Stimulated activated CD4-positive, alpha-beta T cell treated with anti-CD3 and anti-CD28 coated beads, Interleukin-1b, Interleukin-23, amount 100 ng/mL, for 1 hour (primary cell): Measurements from ENCODE around the gene TTC34.

Source experiments
- DNase-seq, 2 donors: peaks; one replicate each; pipeline ENCODE4 v3.0.0-alpha.2; 2020; ENCODE audit warnings: low read depth in 2 of 2

Gene TTC34

DNA sequence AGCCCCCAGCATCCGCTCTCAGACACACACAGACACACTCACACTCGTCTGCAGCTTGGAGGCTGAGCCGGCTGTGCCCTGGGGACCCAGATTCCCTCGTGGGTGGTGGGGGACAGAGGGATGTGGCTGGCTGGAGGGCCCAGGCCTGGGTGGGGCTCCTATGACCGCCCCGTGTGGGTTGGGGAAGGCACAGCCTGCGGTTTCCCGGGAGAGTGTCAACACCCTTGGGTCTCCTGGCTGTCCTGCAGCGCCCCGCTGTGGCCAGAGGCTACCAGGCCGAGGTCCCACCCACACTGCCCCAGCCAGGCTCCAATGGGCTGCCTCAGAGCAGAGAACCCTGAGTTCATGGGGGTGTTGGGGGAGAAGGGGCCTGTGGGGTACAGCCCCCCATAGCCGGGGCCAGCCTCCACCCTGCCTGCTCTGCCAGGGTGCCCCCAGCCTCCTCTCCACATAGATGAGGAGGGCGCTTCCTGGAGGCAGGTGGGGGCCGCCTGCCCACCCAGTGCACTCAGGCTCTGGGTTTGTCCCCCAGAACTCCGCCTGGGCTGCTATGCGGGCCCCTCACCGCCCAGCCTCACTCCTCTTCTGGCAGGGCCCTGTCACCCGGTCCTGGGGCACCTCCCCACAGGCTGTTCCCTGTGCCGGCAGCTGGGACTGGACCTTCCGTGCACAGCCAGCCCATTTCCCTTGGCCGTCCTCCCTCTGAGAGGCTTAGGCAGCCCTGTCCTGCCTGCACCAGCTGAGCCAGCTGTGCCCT lies at the start of gene TTC34:
Gene TTC34 (minus strand): TSS at position 159 of the 757 bp plus-strand sequence. CDS start 866 bp downstream, outside the sequence.
- peak in 1 of 2 donors; percentile 9 for DNase-seq

DNA sequence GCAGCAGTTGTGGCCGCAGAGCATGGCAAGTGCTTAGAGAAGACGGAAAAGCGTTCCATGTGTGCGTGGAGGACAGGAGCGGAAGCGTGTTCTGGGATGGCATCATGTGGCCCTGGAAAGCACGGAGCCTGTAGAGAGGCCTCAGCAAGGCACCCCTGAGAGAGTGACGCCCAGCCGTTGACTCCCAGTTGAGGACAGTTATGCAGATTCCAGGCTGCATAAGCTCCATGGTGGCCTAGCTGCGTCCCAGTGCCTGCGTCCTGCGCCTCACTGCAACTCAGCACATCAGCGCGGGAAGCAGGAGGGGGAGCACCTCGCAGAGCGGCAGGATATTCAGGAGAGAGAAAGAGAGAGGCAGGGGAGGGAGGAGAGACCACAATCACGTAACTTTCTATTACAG lies 49.0 kb upstream of the TTC34 start:
- no peak for DNase-seq

- no peak for DNase-seq
Measured at GRCh38 chr1:2848006-2848670, 46.6 kb upstream of the TTC34 start.

- no peak for DNase-seq
Measured at GRCh38 chr1:2847086-2847985, 45.8 kb upstream of the TTC34 start.

- no peak for DNase-seq
Measured at GRCh38 chr1:2845869-2846268, 44.4 kb upstream of the TTC34 start.

- peak; percentile 20 to 24 for DNase-seq
Measured at GRCh38 chr1:2840036-2840809, 38.7 kb upstream of the TTC34 start.

DNA sequence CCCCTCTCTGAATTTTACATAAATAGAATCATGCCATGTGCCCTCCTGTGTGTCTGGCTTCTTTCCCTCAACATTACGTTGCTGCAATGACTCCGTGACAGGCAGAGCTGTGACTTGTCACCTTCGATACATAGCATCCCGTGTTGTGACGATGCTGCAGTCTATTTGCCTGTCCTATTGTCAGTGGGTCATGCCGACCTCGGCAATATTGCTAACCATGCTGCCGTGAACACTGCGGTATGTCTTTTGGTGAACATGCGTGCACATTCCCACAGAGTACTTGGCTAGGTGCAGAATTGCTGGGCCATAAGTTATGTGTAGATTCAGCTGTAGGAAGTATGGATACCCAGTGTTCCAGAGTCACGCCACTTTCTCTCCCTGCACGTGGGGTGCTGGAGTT lies 36.3 kb upstream of the TTC34 start:
- DNase-seq, result no peak

GRCh38 chr1:2837316-2837715 lies 35.8 kb upstream of the TTC34 start:
- no peak for DNase-seq

- DNase-seq, result no peak
Measured at GRCh38 chr1:2836333-2836970, 35.0 kb upstream of the TTC34 start.

GRCh38 chr1:2835650-2836159 lies 34.2 kb upstream of the TTC34 start:
- no peak for DNase-seq

DNA sequence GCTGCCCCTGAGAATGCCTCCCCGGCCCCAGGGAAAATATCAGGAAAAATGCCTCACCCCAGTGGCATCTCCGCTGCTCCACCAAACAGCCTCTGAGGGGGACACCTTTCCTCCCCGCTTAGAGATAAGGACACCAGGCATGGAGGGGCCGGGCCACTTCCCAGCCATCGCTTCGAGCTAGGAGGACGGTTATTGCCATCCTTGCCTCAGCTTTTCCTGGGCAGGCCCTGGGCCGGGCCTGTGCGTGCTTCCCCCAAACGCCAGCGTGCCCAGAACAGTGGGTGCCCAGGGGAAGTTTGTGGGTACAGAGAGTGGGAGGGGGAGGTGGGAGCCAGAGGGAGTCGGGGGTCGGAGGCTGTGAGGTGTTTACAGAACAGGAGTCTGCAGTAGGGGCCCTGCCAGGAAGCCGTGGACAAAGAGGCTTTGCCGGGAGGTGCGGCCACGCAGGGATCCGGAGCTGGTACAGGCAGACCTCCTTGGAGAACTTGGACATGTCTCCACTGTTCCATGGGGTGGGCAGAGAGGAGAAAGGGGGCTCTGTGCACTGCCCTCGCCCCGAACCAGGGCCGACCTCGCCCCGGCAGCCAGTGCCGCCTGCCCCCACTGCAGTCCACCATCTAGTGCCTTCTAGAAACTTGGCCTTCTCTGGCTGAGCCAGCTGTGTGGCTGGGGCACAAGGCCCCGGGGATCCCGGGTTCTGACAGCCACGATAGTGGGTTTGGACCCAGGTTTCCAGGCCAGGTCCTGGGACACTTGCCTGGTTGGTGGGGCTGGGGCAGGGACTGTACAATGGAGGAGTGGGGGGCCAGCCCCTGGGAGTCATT lies 33.5 kb upstream of the TTC34 start:
- DNase-seq, result no peak

DNA sequence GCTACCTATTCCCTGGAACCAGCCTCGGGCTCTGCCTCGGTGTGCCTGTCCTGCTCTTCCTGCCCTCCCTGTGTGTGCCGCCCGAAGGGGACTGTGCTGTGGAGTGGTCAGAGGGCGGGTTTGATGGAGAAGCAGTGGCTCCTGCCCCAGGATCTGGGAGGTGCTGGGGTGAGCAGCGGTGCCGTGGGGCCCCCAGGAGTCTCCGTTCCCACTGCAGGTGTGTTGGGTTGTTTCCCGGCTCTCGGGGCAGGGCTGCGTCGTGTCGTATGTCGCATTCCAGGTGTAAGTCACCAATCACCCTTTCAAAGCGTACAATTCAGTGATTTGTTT lies 32.6 kb upstream of the TTC34 start:
- DNase-seq, result no peak

DNA sequence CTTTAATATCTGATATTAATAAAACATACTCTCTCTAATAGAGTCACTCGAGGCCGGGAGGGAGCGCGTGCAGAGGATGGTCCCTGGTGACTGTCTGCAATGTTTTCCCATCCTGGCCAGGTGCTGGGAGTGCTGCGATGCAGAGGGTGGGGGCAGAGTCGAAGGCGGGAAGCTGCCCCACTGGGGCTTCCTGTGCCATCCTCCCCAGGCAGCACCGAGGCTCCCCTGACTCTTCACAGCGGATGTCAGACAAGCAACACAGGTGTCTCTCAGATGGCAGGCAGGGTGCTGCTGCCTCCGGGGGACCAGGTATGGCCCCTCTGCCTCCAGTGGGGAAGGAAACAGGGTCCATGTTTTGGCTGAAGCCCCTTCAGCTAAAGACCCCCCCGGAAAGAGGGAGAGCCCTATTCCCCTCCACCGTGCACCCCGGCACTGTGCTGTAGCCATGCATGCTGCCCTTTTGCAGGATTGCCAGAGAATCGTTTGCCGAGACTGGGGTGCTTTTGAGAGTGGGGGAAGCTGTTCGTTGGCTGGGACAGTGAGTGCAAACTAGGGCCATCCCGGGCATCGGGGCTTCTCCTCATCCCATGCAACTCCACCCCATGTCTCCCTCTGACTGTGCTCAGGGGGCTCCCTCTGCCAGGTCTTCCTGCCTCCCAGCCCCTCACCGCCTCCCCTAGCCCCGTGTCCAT lies 32.1 kb upstream of the TTC34 start:
- DNase-seq, result no peak

DNA sequence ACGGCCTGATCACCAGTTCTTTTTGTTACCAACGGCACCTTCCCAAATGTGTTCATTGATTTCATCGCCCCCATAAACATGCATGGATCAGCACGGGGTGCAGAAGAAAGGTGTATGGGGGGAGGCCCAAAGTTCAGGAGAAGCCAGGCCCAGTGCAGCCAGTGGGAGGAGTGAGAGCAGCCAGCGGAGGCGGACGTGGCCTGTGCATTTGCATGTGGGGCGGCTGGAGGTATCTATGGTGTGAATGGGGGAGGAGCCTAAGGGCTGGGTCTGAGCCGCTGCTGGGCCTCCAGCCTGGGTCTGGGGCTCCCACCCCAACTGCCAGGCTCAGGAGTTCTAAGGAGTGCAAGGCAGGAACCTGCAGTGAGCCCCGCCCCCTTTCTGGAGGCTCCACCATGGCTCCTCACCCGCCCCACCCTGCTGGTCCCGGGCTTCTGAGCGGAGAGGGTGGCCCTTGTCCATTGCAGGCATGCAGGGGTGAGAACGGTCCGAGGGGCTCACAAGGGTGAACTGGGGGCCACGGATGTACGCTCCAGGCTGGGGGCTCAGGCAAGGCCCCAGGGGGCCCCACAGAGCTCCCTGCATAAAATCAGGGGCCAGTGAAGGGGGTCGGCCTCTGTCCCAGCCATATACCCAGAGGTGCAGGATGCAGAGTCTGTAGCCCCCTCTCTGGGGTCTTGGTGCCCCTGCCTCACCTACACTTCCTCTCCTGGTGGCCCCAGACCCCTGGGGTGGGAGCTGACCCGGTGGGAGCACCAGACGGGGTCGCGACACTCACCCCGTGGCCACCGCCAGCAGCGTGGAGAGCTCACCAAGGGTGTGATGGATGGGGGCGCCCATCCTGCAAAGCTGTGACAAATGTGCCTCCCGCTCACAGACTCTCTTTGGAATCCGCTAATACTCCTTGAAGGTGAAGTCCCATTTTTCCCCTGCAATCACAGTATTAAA lies 31.3 kb upstream of the TTC34 start:
- no peak for DNase-seq

GRCh38 chr1:2831596-2832212 lies 30.2 kb upstream of the TTC34 start:
- DNase-seq, result no peak

DNA sequence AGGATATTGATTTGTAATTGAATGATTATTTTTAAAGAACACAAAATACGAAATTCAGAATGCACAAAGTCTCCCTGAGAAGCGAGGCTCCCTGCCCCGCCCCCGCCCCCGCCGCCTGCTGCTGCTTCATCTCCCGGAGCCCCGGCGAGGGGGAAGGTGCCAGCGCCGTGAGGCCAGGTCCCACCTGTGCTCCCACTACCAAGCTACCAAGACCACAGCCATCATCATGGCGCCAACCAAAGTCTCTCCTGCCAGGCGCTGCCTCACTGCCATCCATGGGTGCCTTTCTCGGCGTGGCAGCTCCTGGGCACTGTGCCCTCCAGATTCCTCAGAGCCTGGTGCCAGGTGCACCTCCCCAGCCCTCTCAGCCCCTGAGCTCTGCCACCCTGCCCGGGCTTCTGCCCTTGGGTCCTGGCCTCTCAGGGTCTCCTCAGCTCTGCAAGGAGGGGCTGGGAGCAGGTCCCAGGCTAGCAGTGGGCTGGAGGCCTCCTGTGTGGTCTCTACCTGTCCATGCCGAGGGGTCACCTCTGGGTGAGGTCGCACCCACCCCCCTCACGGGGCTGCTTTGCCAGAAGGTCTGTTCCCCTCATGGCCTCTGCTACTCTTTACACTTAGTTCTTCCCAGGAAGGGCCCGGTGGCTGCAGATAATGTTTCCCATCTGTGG lies 29.4 kb upstream of the TTC34 start:
- no peak for DNase-seq

- DNase-seq, result no peak
Measured at GRCh38 chr1:2829846-2830615, 28.5 kb upstream of the TTC34 start.
